Esophagus muscularis mucosa (tissue), 4 donors: Measurements from ENCODE around the gene PTGFRN. TPM values are rescaled to one million over a fixed set of nuclear protein-coding genes. Genes with fewer than 3 reads are reported as not detected.

Experiments
- DNase-seq: peaks from one replicate; pipeline ENCODE4 v3.0.0-alpha.2; 2017; ENCODE audit errors: extremely low spot score
- H3K27ac ChIP-seq, 4 donors: fragments of 200-600 bp; sonication (generic); replicated peaks in 1 of 4; 1 replicate in 3 of 4; 2 replicates in 1 of 4; pipeline ENCODE4 v1.5.1; 2016 to 2019; ENCODE audit warnings: mild to moderate bottlenecking in 1 of 4
- H3K27me3 ChIP-seq, 4 donors: fragments of 200-600 bp; sonication (generic); one replicate each; pipeline versions ENCODE4 v1.5.1 to v1.6.0; 2016 to 2019
- H3K36me3 ChIP-seq, 4 donors: fragments of 200-600 bp; sonication (generic); one replicate each; pipeline ENCODE4 v1.5.1; 2016 to 2019
- H3K4me1 ChIP-seq, 4 donors: fragments of 200-600 bp; sonication (generic); one replicate each; pipeline ENCODE4 v1.5.1; 2016 to 2019
- H3K4me3 ChIP-seq, 4 donors: fragments of 200-600 bp; sonication (generic); 1 replicate in 2 of 4; 2 replicates in 2 of 4; pipeline ENCODE4 v1.5.1; 2016 to 2019; ENCODE audit warnings: mild to moderate bottlenecking in 4 of 4, moderate library complexity in 1 of 4
- H3K9me3 ChIP-seq, 4 donors: fragments of 200-600 bp; sonication (generic); 1 replicate in 3 of 4; 2 replicates in 1 of 4; pipeline ENCODE4 v1.5.1; 2016 to 2019
- CTCF ChIP-seq, 3 experiments: fragments of 200-600 bp in 2 of 3; fragments of 450-650 bp in 1 of 3; sonication (generic) in 2 of 3; IDR thresholded peaks; one replicate each; pipeline ENCODE4 v1.5.1; 2017 to 2019; ENCODE audit warnings: antibody characterized with exemption in 3 of 3, mild to moderate bottlenecking in 2 of 3, moderate library complexity in 1 of 3
- EP300 ChIP-seq: sonication (generic); formaldehyde crosslinking; IDR thresholded peaks from one replicate; pipeline ENCODE4 v1.6.1; 2017; ENCODE audit warnings: antibody characterized with exemption
- POLR2A ChIP-seq: fragments of 450-650 bp; IDR thresholded peaks from one replicate; pipeline ENCODE4 v1.6.1; 2017; ENCODE audit warnings: antibody characterized with exemption, moderate library complexity, mild to moderate bottlenecking, low read depth
- POLR2AphosphoS5 ChIP-seq, 2 donors: sonication (generic); formaldehyde crosslinking; IDR thresholded peaks; one replicate each; pipeline ENCODE4 v1.6.1; 2017; ENCODE audit warnings: antibody characterized with exemption in 2 of 2
- WGBS: methylation state at CpG from one replicate; pipeline ENCODE4 v1.1.5; 2018; 5-methylcytosine and 5-hydroxymethylcytosine counted together
- intact Hi-C: fragments of 100-400 bp; cut with DNase I; formaldehyde crosslinking; loops from one replicate; pipeline ENCODE4 v1.15.1; 2023
- total RNA-seq, 4 donors: library from RNA; depleted of rRNA; stranded (reverse); fragments of >200 nt; gene quantifications; one replicate each; pipeline versions ENCODE4 v1.1.0 to v1.2.1, GENCODE V29; 2016

PTGFRN gene
- total RNA-seq, 4 donors from 2014 or later: 69.1 to 150 (median 106) TPM

- H3K4me1 ChIP-seq: peaks cover 0 to 7% (median 3%) of the 10 kb centered on the region in 4 donors
- H3K27me3 ChIP-seq: no peaks in the 10 kb centered on the region
- 74% methylated on average over 3 of the region's 3 CpGs for WGBS
- no peak within 1 kb of the TSS for H3K4me3 ChIP-seq
- H3K27ac ChIP-seq: no peak within 1 kb of the TSS
- intact Hi-C loops: no loop called here
- no peaks in the 10 kb centered on the region for H3K9me3 ChIP-seq
- H3K36me3 ChIP-seq: no peaks in the 10 kb centered on the region
- no peak for DNase-seq
- TF ChIP-seq CTCF (IDR thresholded peaks at IDR 0.05): no peak
- no peak for TF ChIP-seq POLR2A
- no peak for TF ChIP-seq EP300
- no peak for TF ChIP-seq POLR2AphosphoS5 (IDR thresholded peaks at IDR 0.05)
Measured at GRCh38 chr1:117001254-117001927, 91.7 kb downstream of the PTGFRN start, which contains the start of gene CD101. CD101 (plus strand) TSS chr1:117001760; CDS start chr1:117001818, 58 bp downstream.

GRCh38 chr1:117003223-117003875 is 93.6 kb downstream of the PTGFRN start:
- 83% methylated on average over 2 of the region's 2 CpGs for WGBS
- intact Hi-C loops: no loop called here
- Histone ChIP-seq H3K9me3 (no peaks in the 10 kb centered on the region), H3K36me3 (no peaks in the 10 kb centered on the region), H3K4me1 (no peaks in the 10 kb centered on the region), H3K27me3 (no peaks in the 10 kb centered on the region), H3K4me3 (no peak overlapping the region), H3K27ac (no peak overlapping the region)
- TF ChIP-seq CTCF (IDR thresholded peaks at IDR 0.05) (no peak), EP300 (no peak), POLR2AphosphoS5 (IDR thresholded peaks at IDR 0.05) (no peak), POLR2A (no peak)
- DNase-seq: no peak

- no peaks in the 10 kb centered on the region for H3K36me3 ChIP-seq
- H3K4me1 ChIP-seq: no peaks in the 10 kb centered on the region
- H3K4me3 ChIP-seq: no peak overlapping the region
- 91% methylated on average over 2 of the region's 2 CpGs for WGBS
- DNase-seq: no peak
- intact Hi-C loops: no loop called here
- H3K27ac ChIP-seq: no peak overlapping the region
- TF ChIP-seq POLR2A (no peak), CTCF (IDR thresholded peaks at IDR 0.05) (no peak), EP300 (no peak), POLR2AphosphoS5 (IDR thresholded peaks at IDR 0.05) (no peak)
- no peaks in the 10 kb centered on the region for H3K9me3 ChIP-seq
- no peaks in the 10 kb centered on the region for H3K27me3 ChIP-seq
Measured at GRCh38 chr1:117007719-117008013, 98.0 kb downstream of the PTGFRN start.

GRCh38 chr1:117008656-117009055 is 98.9 kb downstream of the PTGFRN start:
- 78% methylated on average over 2 of the region's 2 CpGs for WGBS
- intact Hi-C loops: no loop called here
- TF ChIP-seq POLR2A (no peak), POLR2AphosphoS5 (IDR thresholded peaks at IDR 0.05) (no peak), CTCF (IDR thresholded peaks at IDR 0.05) (no peak), EP300 (no peak)

GRCh38 chr1:117009132-117009531 is 99.4 kb downstream of the PTGFRN start:
- no peak overlapping the region for H3K27ac ChIP-seq
- H3K4me1 ChIP-seq: no peaks in the 10 kb centered on the region
- 71% methylated on average over 3 of the region's 3 CpGs for WGBS
- no peak for DNase-seq
- no peaks in the 10 kb centered on the region for H3K9me3 ChIP-seq
- TF ChIP-seq POLR2AphosphoS5 (IDR thresholded peaks at IDR 0.05): no peak
- H3K27me3 ChIP-seq: no peaks in the 10 kb centered on the region
- intact Hi-C loops: no loop called here
- H3K4me3 ChIP-seq: no peak overlapping the region
- H3K36me3 ChIP-seq: no peaks in the 10 kb centered on the region

More at GRCh38 chr1:117008656-117009055, 98.9 kb downstream of the PTGFRN start:
- H3K36me3 ChIP-seq: no peaks in the 10 kb centered on the region
- H3K27ac ChIP-seq: no peak overlapping the region
- no peaks in the 10 kb centered on the region for H3K27me3 ChIP-seq
- no peak for DNase-seq
- no peak overlapping the region for H3K4me3 ChIP-seq
- H3K9me3 ChIP-seq: no peaks in the 10 kb centered on the region
- H3K4me1 ChIP-seq: no peaks in the 10 kb centered on the region
